Endothelial cell of umbilical vein (primary cell): ENCODE data around the gene SCAMP1. TPM values are rescaled to one million over a fixed set of nuclear protein-coding genes. Genes with fewer than 3 reads are reported as not detected.
A peak's percentile ranks its signal among the peaks of the same experiment; 100 is the strongest.

Source experiments
- BruUV-seq: library from RNA; stranded (reverse); fragments of 400-500 nt; replicated peaks from 2 replicates; lab custom pipeline; 2021; lab: Mats Ljungman, UMichigan
- CTCF ChIA-PET: fragments of 300-600, 350-600 bp; sonication (Branson Sonifier 250); formaldehyde crosslinking; loops from one replicate; lab custom pipeline; 2021; ENCODE audit warnings: antibody characterized with exemption, inconsistent platforms; lab: Charles Lee
- POLR2A ChIA-PET: fragments of 300-600, 350-600 bp; sonication (Branson Sonifier 250); formaldehyde crosslinking; loops from one replicate; lab custom pipeline; 2021; ENCODE audit warnings: antibody characterized with exemption, inconsistent platforms; lab: Charles Lee
- DNase-seq: peaks from one replicate; pipeline ENCODE4 v3.0.0-alpha.2; 2011; ENCODE audit warnings: low read depth, low spot score
- FAIRE-seq: peaks from 2 replicates; lab custom pipeline; 2011; peaks lifted over from hg19 to GRCh38; lab: Jason Lieb, UNC
- H2AFZ ChIP-seq: 2 replicates; pipeline ENCODE4 v1.6.0; 2012; ENCODE audit warnings: low read depth, low read length, control low read depth, inconsistent platforms
- H3K27ac ChIP-seq: 2 replicates; pipeline ENCODE4 v1.5.1; 2011; ENCODE audit warnings: low read depth, mild to moderate bottlenecking, control low read depth, low read length, moderate library complexity; ENCODE audit not compliant: insufficient read depth
- H3K27me3 ChIP-seq, 2 experiments: 2 replicates each; pipeline versions ENCODE4 v1.6.0 to v1.6.1; 2011; ENCODE audit warnings: low read length in 2 of 2, mixed read lengths in 1 of 2; ENCODE audit not compliant: control insufficient read depth in 2 of 2, insufficient read depth in 2 of 2
- H3K36me3 ChIP-seq, 2 experiments: 2 replicates in 1 of 2; 3 replicates in 1 of 2; pipeline ENCODE4 v1.5.1; 2011; ENCODE audit warnings: low read length in 2 of 2, mild to moderate bottlenecking in 1 of 2, moderate library complexity in 1 of 2; ENCODE audit not compliant: control insufficient read depth in 2 of 2, insufficient read depth in 2 of 2; ENCODE audit errors: extremely low read depth in 1 of 2
- H3K4me1 ChIP-seq: 3 replicates; pipeline ENCODE4 v1.5.1; 2011; ENCODE audit warnings: mild to moderate bottlenecking, low read length; ENCODE audit not compliant: control insufficient read depth, insufficient read depth; ENCODE audit errors: extremely low read depth
- H3K4me2 ChIP-seq: 2 replicates; pipeline ENCODE4 v1.6.1; 2011; ENCODE audit warnings: low read length, control low read depth, mixed read lengths; ENCODE audit not compliant: insufficient read depth
- H3K4me3 ChIP-seq, 3 experiments: fragments of 200-600 bp in 1 of 3; sonication (generic), shearing (Covaris generic) in 1 of 3; replicated peaks in 1 of 3; 2 replicates each; pipeline ENCODE4 v1.5.1; 2011 to 2016; ENCODE audit warnings: control low read depth in 3 of 3, low read length in 3 of 3, mild to moderate bottlenecking in 2 of 3, inconsistent platforms in 1 of 3, low read depth in 1 of 3, moderate library complexity in 1 of 3; ENCODE audit not compliant: insufficient read depth in 1 of 3
- H3K79me2 ChIP-seq: 2 replicates; pipeline ENCODE4 v1.6.0; 2012; ENCODE audit warnings: low read length, inconsistent platforms; ENCODE audit not compliant: control insufficient read depth, insufficient read depth
- H3K9ac ChIP-seq: replicated peaks from 2 replicates; pipeline ENCODE3; 2011; ENCODE audit warnings: low read length, control low read depth; ENCODE audit not compliant: insufficient read depth; ENCODE audit errors: extremely low read depth
- H3K9me1 ChIP-seq: replicated peaks from 3 replicates; pipeline ENCODE4 v1.6.0; 2011; ENCODE audit warnings: mild to moderate bottlenecking, low read length; ENCODE audit not compliant: control insufficient read depth, insufficient read depth; ENCODE audit errors: extremely low read depth
- H3K9me3 ChIP-seq: replicated peaks from 2 replicates; pipeline ENCODE4 v1.5.1; 2012; ENCODE audit warnings: low read length, inconsistent platforms; ENCODE audit not compliant: control insufficient read depth, insufficient read depth
- H4K20me1 ChIP-seq: replicated peaks from 2 replicates; pipeline ENCODE3; 2011; ENCODE audit warnings: mild to moderate bottlenecking, low read length; ENCODE audit not compliant: control insufficient read depth, insufficient read depth; ENCODE audit errors: extremely low read depth
- EZH2 ChIP-seq: IDR thresholded peaks from 2 replicates; pipeline ENCODE4 v1.6.1; 2012; ENCODE audit warnings: borderline replicate concordance, low read depth, mild to moderate bottlenecking, moderate library complexity, low read length, inconsistent platforms; ENCODE audit not compliant: severe bottlenecking
- FOS ChIP-seq: IDR thresholded peaks from 2 replicates; pipeline ENCODE4 v1.6.1; 2011; ENCODE audit warnings: mild to moderate bottlenecking, low read length, moderate library complexity, borderline replicate concordance; ENCODE audit not compliant: insufficient read depth
- GATA2 ChIP-seq: IDR thresholded peaks from 2 replicates; pipeline ENCODE4 v1.7.0; 2011; ENCODE audit warnings: low read depth, mild to moderate bottlenecking, moderate library complexity, mixed read lengths, low read length; ENCODE audit not compliant: insufficient read length, insufficient read depth
- JUN ChIP-seq: IDR thresholded peaks from 2 replicates; pipeline ENCODE4 v1.6.1; 2011; ENCODE audit warnings: borderline replicate concordance, low read depth; ENCODE audit not compliant: insufficient read length, insufficient read depth
- MYC ChIP-seq: IDR thresholded peaks from one replicate; pipeline ENCODE4 v1.6.1; 2011; ENCODE audit warnings: mild to moderate bottlenecking, low read depth, low read length
- POLR2A ChIP-seq: IDR thresholded peaks from 2 replicates; pipeline ENCODE4 v1.6.1; 2012; ENCODE audit warnings: low read depth, mild to moderate bottlenecking, control low read depth, low read length
- POLR2AphosphoS5 ChIP-seq: IDR thresholded peaks from 2 replicates; pipeline ENCODE4 v1.6.1; 2012; ENCODE audit warnings: low read depth, mild to moderate bottlenecking, control low read depth, low read length, moderate library complexity; ENCODE audit not compliant: insufficient read depth
- dilution Hi-C: fragments of 300-500 bp; cut with MboI; formaldehyde crosslinking; loops from one replicate; pipeline ENCODE4 v1.15.0; 2019; ENCODE audit warnings: low sequenced_read_pairs; ENCODE audit not compliant: extremely low pct_ligation_motif_present
- intact Hi-C: fragments of 100-400 bp; cut with micrococcal nuclease; formaldehyde crosslinking; loops from one replicate; pipeline ENCODE4 v1.10.0; 2022
- polyA plus RNA-seq, 4 experiments: library from polyadenylated mRNA; depleted of rRNA in 3 of 4; stranded (reverse) in 3 of 4; unstranded in 1 of 4; fragments of >200 nt; gene quantifications; 2 replicates each; pipeline versions ENCODE4 v1.2.1 to v1.2.3, GENCODE V29; 2011 to 2012; ENCODE audit warnings: missing spikeins in 1 of 4
- total RNA-seq: library from RNA; stranded (reverse); gene quantifications from 2 replicates; pipeline ENCODE4 v1.2.3, GENCODE V29; 2021
- TF ChIP-seq, protein P1 (sequence below): IDR thresholded peaks from 2 replicates; pipeline ENCODE4 v1.6.1; 2011; ENCODE audit not compliant: insufficient read depth, insufficient read length
- TF ChIP-seq, protein P2 (sequence below), 2 donors: IDR thresholded peaks; 1 replicate in 1 of 2; 2 replicates in 1 of 2; pipeline ENCODE4 v1.5.1; 2011; ENCODE audit warnings: low read length in 2 of 2, mild to moderate bottlenecking in 2 of 2, moderate library complexity in 2 of 2, control low read depth in 1 of 2, inconsistent platforms in 1 of 2, low read depth in 1 of 2; ENCODE audit not compliant: insufficient read depth in 1 of 2; ENCODE audit errors: extremely low read depth in 1 of 2

SCAMP1 gene
- total and polyA plus RNA-seq, 2 donors (not counting 3 experiments of a cell fraction or from before 2014, with no cell fraction given), result 13.7 to 29.0 TPM

DNA sequence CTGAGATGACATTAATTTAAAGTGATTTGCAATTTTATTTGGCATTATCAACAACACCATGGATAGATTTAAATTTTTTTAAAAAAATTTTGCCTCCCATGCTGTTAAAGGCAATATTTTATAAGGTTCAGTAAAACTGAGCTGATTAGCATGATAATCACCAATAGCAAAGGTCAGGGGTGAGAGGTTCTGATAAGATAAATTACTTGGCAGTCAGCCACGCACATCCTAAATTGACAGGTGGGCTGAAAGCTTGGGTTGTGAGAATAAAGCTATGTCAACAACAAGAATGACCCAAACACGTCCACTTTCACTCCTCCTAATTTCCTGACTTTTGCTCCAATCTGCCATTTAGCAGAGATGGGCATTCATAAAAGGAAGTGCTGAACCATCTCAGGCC, 161.0 kb downstream of the SCAMP1 start:
- DNase-seq (peak; percentile 27), FAIRE-seq (peak; percentile 18)
- no peak for TF ChIP-seq MYC
- TF ChIP-seq, protein P1, sequence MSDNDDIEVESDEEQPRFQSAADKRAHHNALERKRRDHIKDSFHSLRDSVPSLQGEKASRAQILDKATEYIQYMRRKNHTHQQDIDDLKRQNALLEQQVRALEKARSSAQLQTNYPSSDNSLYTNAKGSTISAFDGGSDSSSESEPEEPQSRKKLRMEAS, result no peak
- TF ChIP-seq POLR2AphosphoS5, result no peak
- no peak for TF ChIP-seq GATA2
- TF ChIP-seq POLR2A, result no peak
- Histone ChIP-seq H3K9me3 (no peaks in the 10 kb centered on the region), H3K9ac (no peak overlapping the region), H3K79me2 (peaks cover 3% of the 10 kb centered on the region), H3K36me3 (no peaks in the 10 kb centered on the region), H3K4me2 (no peak overlapping the region), H2AFZ (no peak overlapping the region), H3K9me1 (no peaks in the 10 kb centered on the region), H3K4me3 (no peak overlapping the region), H3K4me1 (peaks cover 74% of the 10 kb centered on the region), H4K20me1 (no peaks in the 10 kb centered on the region), H3K27ac (no peak overlapping the region), H3K27me3 (no peaks in the 10 kb centered on the region)
- BruUV-seq, result no TSS peak
- dilution Hi-C loops, result no loop called here
- ChIA-PET CTCF (interaction anchor here (1.2 to 1.5 kb wide), 2 partner anchors 12 to 25 kb away, joined by 3 read pairs; no protein-coding TSS in a partner anchor), POLR2A (interaction anchor here (1.7 kb wide), 1 partner anchor 16 kb away, joined by 4 read pairs; no protein-coding TSS in a partner anchor)
- intact Hi-C loops, result no loop called here

DNA sequence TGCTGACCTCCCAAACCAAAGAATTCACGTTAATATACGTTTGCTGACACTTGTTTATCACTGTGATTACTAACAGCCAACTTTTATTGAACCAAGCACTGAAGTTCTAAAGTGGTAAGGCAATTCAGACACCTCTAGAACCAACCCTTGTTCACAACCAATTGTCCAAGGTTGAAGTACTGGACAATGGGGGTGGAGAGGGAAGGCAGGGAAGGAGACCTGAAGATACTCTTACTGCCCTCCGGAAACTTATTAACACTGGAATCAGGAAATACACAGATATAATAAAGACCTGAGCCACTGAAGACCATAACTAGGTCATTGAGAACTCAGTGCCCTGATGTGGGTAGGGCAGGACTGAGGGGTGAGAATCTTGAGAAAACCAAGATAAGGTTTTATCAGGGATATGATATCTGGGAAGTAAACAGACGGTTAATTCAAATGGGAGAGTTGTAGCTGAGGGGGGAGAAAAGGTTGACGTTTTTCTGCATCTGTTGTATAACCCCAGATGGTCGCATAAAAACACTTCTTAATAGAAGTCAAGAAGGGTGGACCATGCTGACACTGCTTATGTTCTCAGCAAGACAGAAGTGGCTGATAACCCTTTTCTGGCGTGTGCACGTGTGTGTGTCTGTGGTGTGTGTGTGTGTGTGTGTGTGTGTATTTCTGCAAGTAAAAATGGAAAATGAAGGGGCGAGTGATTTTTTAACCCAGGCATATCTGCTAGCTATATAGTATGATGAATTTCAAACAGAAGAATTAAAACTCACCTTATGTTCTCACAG, 162.3 kb downstream of the SCAMP1 start:
- no TSS peak for BruUV-seq
- Histone ChIP-seq H3K4me2 (peak overlapping the region; percentile 64), H3K4me1 (peaks cover 85% of the 10 kb centered on the region), H3K27me3 (no peaks in the 10 kb centered on the region), H3K4me3 (no peak overlapping the region), H3K9me3 (no peaks in the 10 kb centered on the region), H3K79me2 (peaks cover 3% of the 10 kb centered on the region), H3K36me3 (no peaks in the 10 kb centered on the region), H4K20me1 (no peaks in the 10 kb centered on the region), H3K9me1 (no peaks in the 10 kb centered on the region), H2AFZ (no peak overlapping the region), H3K9ac (peak overlapping the region; percentile 94), H3K27ac (peak overlapping the region; percentile 99)
- no peak for TF ChIP-seq FOS
- TF ChIP-seq POLR2A, result no peak
- no peak for TF ChIP-seq EZH2
- no peak for TF ChIP-seq JUN
- no peak for TF ChIP-seq POLR2AphosphoS5
- TF ChIP-seq, protein P2, sequence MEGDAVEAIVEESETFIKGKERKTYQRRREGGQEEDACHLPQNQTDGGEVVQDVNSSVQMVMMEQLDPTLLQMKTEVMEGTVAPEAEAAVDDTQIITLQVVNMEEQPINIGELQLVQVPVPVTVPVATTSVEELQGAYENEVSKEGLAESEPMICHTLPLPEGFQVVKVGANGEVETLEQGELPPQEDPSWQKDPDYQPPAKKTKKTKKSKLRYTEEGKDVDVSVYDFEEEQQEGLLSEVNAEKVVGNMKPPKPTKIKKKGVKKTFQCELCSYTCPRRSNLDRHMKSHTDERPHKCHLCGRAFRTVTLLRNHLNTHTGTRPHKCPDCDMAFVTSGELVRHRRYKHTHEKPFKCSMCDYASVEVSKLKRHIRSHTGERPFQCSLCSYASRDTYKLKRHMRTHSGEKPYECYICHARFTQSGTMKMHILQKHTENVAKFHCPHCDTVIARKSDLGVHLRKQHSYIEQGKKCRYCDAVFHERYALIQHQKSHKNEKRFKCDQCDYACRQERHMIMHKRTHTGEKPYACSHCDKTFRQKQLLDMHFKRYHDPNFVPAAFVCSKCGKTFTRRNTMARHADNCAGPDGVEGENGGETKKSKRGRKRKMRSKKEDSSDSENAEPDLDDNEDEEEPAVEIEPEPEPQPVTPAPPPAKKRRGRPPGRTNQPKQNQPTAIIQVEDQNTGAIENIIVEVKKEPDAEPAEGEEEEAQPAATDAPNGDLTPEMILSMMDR (IDR thresholded peaks at IDR 0.05; ENCODE audit: extremely low read depth in 1 of 2, insufficient read depth in 1 of 2, low read depth in 1 of 2, low read length in 2 of 2), result no peak
- TF ChIP-seq, protein P1, result no peak
- no peak for TF ChIP-seq GATA2
- no peak for TF ChIP-seq MYC
- intact Hi-C loops (no loop called here), dilution Hi-C loops (no loop called here)
- POLR2A ChIA-PET, result interaction anchor here (1.7 kb wide), 1 partner anchor 18 kb away, joined by 4 read pairs; no protein-coding TSS in a partner anchor
- no peak for FAIRE-seq
- DNase-seq, result peak; percentile 66
- CTCF ChIA-PET, result interaction anchor here (1.5 to 1.8 kb wide), 2 partner anchors 10 to 12 kb away, joined by 3 to 6 read pairs; no protein-coding TSS in a partner anchor
